GM20000 (cell line): ENCODE data around the gene IDH1.
"Not testable (repeated sequence)": the region's sequence is repeated elsewhere in the genome, so short reads cannot be mapped to it uniquely, and the experiment has no call there.

ENCODE experiments used
- DNase-seq: peaks from one replicate; pipeline ENCODE4 v3.0.0; 2012; ENCODE audit warnings: low spot score
- TF ChIP-seq, protein P1 (sequence below): IDR thresholded peaks from 2 replicates; pipeline ENCODE4 v1.5.1; 2012; ENCODE audit warnings: mild to moderate bottlenecking, control low read depth; ENCODE audit errors: extremely low read depth, missing control alignments

The IDH1 gene

DNA sequence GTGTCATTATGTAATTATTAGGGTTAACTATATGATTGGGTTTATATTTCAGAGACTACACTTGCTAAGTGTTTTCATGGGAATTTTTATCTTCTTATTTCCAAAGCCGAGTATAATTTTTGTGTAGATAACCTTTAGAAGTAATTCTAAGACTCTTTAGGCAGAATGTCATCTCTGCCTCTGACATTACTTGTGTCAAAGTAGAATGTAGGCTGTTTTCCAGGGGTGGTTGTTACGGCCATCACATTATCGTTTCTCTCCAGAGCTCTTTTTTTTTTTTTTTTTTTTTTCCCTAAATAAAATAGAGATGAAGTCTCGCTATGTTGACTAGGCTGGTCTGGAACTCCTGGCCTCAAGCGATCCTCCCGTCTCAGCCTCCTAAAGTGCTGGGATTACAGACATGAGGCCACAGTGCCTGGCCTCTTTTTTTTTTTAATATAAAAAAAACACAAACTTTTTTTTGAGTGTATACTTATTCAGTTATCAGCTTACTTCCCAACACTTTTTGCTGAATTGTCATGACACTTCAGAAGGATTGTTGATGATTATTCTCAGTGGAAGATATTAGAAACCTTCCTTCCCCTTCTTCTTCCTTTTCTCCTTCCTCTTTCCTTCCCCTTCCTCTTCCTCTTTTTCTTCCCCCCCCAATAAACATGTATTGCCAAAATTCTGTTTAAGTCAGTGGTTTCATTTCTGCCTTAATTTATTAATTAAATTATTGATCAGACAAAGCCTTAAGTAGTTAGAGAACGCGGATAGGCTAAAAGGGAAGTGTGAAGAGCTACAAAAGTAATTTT is 13.5 kb upstream of the IDH1 start:
- TF ChIP-seq, protein P1, sequence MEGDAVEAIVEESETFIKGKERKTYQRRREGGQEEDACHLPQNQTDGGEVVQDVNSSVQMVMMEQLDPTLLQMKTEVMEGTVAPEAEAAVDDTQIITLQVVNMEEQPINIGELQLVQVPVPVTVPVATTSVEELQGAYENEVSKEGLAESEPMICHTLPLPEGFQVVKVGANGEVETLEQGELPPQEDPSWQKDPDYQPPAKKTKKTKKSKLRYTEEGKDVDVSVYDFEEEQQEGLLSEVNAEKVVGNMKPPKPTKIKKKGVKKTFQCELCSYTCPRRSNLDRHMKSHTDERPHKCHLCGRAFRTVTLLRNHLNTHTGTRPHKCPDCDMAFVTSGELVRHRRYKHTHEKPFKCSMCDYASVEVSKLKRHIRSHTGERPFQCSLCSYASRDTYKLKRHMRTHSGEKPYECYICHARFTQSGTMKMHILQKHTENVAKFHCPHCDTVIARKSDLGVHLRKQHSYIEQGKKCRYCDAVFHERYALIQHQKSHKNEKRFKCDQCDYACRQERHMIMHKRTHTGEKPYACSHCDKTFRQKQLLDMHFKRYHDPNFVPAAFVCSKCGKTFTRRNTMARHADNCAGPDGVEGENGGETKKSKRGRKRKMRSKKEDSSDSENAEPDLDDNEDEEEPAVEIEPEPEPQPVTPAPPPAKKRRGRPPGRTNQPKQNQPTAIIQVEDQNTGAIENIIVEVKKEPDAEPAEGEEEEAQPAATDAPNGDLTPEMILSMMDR, result no peak
- no peak for DNase-seq

DNA sequence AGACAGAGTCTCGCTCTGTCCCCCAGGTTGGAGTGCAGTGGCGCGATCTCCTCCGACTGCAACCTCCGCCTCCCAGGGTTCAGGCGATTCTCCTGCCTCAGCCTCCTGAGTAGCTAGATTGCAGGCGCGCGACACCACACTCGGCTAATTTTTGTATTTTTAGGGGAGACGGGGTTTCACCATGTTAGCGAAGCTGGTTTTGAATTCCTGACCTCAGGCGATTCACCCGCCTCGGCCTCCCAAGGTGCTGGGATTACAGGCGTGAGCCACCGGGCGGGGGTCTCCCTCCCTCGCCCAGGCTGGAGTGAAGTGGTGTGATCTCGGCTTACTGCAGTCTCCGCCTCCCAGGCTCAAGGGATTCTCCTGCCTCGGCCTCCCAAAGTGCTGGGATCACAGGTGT is 12.7 kb upstream of the IDH1 start:
- DNase-seq, result not testable (repeated sequence)

DNA sequence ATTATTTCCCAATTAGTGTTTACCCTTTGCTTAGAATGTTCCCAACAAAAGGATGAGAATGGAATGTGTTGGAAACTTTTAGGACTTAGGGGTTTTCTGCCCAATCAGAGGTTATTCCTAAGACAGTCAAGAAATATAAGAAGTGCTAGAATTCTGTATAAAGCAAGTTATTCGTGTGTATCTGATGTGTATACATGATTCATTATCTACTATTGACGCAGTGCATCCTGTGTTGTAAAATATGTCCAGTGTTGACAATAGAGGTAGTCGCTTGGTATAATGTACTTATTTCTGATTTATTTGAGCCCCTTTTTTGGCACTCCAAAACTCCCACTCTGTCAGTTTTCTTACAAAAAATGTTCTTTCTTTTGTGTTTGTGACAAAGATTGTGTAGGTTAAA is 12.1 kb upstream of the IDH1 start:
- no peak for DNase-seq
- TF ChIP-seq, protein P1, result no peak

DNA sequence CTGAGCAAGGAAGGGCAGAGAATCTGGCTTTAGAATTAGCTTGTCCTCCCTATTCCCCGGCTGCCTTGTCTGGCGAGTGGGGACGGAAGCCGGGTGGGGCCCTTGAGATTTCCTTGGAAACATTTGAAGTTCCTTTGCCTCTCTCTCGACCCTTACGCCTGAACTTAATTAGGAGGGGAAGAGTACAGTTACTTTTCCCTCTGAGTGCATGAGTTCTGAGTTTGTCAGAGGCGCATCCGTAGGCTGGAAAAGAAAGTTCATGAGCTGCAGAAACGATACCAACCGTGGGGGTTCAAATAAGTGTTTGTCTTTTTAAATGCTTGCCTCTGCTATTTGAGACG is 11.7 kb upstream of the IDH1 start:
- TF ChIP-seq, protein P1, result no peak
- DNase-seq, result no peak

DNA sequence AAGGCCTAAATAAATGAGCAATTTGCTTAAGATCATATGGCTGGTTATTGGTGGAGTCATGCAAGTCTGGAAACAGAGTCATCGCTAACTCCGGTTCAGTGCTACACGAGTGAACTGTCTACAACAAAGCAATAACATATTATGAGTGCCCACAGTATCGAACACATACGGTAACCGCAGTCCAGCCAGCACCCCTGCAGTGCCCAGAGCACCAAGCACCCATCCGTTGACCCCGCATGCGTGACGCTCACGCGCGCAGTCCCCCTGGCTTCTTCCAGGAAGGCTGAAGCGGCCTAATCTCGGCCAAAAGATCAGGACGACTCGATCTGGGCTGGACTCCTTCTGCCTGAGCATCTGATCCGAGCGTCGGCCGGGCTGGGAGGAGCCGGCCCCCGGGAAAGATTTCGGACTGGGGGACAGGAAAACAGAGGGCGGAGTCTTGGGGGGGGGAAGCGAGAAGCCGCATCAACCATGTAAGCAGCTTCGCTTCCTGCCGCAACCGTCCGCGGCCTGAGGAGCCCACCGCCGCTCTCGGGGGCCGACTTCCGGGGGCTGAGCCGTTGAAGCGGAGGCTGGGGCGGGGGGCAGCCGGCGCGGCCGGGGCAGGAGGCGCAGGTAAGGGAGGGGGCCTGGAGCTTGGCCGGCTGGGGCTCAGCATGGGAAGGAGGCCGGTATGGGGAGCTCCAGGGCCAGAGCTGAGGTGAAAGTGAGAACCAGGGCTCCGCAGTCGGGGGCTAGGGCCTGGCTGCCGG is 11.1 kb upstream of the IDH1 start, which contains the start of gene PIKFYVE:
PIKFYVE (plus strand) TSS at position 455 of the 752 bp plus-strand sequence. CDS start 5,265 bp downstream, outside the sequence.
- TF ChIP-seq, protein P1, result no peak
- DNase-seq, result peak; percentile 95

DNA sequence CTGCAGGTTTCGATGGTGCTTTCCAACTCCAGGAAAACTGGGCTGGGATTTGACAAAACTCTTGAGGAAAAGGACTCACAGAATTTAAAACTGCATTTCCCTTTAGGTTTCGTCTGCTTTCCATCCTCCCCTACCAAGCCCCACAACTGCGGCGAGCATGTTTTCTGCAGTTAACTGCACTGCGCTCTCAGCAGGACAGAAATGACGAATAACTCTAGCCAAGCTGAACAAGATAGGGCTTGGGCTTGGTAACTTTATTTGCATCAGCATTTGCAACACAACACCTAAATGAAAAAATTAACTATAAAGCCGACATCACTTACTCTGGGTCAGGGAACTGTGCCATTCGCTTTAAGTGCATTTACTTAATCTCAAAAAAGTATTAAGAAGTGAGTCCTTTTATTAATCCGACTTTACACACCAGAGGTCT is 10.5 kb upstream of the IDH1 start:
- TF ChIP-seq, protein P1, result no peak
- DNase-seq, result peak; percentile 59

DNA sequence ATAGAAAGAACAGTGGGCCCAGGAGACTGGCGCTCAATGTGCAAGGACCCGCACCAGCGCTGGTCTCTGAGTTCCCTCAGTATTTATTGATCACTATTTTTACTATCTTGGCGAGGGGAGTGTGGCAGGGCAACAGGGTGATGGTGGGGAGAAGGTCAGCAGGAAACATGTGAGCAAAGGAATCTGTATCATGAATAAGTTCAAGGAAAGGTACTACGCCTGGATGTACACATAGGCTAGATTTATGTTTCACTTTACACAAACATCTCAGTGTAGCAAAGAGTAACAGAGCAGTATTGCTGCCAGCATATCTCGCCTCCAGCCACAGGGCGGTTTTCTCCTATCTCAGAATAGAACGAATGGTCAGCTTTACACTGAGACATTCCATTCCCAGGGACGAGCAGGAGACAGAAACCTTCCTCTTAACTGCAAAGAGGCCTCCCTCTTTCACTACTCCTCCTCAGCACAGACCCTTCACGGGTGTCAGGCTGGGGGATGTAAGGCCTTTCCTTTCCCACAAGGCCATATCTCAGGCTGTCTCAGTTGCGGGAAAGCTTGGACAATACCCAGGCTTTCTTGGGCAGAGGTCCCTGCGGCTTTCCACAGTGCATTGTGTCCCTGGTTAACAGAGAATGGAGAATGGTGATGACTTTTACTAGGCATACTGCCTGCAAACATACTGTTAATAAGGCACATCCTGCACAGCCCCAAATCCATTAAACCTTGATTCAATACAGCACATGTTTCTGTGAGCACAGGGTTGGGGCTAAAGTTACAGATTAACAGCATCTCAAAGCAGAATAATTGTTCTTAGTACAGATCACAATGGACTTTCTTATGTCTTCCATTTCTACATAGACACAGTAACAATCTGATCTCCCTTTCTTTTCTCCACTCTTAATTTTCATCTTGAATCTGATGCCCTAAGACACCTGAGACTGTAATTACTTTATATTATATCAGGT is 2.3 kb upstream of the IDH1 start:
- DNase-seq, result not testable (repeated sequence)
